HCT116 (cell line): ENCODE data around the gene MT1X.

Experiments
- ATF3 ChIP-seq: IDR thresholded peaks from 2 replicates; pipeline ENCODE4 v1.6.1; 2012
- POLR2A ChIP-seq: IDR thresholded peaks from 2 replicates; pipeline ENCODE4 v1.7.0; 2011; ENCODE audit warnings: borderline replicate concordance; ENCODE audit not compliant: insufficient read depth, insufficient read length; ENCODE audit errors: extremely low read depth

GRCh38 chr16:56700195-56700594 is 17.9 kb downstream of the MT1X start:
- TF ChIP-seq ATF3 (no peak), POLR2A (no peak)
